KG1 (cell line): ENCODE data around the gene SLC27A3.

Source experiments
- DNase-seq: peaks from one replicate; lab custom pipeline; 2025; lab: John Stamatoyannopoulos, UW

Gene SLC27A3

DNA sequence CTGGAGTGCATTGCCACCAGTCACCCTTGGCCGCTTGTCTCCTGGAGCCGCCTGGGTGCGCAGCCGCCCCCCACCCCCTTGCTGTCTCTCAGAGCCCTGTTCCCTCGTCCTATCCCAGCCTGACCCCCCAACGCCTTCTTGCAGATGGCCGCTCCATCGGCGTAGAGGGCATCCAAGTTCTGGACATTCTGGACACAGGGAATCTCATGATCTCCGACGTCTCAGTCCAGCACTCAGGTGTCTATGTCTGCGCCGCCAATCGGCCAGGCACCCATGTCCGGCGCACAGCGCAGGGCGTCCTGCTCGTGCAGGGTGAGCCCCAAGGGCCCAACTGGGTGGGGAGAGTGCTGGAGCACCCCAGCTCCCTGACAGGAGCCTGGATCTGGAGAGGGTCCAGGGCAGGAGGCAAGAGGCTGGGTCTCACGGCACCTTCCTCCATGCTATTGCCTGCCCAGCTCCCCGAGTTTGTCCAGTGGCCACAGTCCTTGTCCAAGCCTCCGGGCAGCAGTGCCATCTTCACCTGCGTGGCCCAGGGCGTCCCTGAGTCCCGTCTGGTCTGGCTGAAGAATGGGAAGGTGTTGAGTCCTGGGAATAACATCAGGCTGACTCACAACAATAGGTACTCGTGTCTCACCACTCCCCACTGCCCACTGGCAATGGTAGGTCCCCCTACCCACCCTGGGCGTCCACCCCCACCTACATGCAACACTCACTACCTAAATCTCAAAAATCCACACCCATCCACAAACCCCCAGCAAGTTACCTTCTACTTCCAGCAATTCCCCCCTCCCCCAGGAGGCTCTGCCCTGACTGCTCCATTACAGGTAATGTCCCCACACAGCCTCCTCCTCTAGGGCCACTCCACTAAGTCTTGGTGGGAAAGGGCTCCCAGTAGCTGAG lies 24.6 kb downstream of the SLC27A3 start:
- DNase-seq = no peak

DNA sequence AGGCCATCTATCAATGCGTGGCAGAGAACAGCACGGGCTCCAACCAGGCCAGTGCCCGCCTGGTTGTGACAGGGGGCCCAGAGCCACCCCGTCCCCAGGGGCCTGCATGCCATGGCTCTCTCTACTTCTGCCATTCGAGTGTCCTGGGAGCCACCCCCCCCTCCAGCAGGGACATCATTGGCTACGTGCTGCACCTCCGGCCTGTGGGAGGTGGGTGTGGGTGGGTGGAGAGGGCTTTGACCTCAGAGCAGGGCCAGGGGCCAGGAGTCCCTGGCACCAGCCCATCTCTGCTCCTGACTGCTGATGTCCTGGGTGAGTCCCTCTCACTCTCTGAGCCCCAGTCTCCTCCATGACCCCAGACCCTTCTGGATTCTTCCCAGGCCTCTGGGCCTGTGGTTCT lies 25.3 kb downstream of the SLC27A3 start:
- no peak for DNase-seq

DNA sequence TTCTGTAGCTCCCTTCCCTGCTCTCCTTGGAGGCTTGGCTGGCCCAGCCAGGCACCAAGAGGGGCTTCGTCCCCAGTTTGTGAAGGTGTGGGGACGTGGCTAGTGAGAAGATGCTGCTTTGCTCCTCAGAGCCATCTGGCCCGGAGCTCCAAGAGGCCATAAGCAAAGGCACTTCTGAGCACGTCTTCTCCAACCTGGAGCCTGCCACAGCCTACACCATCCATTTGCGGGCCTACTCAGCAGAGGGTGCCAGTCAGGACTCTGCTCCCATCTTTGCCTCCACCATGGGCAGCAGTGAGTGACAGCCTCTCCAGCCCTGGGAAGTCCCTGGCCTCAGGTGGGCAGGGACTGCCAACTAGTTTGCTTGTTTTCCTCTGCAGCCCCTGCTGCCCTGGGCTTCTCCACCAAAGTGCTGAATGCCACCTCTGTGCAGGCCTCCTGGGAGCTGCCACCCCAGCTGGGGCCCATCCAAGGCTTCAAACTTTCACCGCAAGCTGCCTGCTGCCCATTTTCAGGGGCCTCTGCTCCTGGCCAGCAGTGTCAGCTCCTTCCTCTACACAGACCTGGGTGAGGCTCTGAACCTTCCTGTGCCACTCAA lies 25.9 kb downstream of the SLC27A3 start:
- DNase-seq = no peak

DNA sequence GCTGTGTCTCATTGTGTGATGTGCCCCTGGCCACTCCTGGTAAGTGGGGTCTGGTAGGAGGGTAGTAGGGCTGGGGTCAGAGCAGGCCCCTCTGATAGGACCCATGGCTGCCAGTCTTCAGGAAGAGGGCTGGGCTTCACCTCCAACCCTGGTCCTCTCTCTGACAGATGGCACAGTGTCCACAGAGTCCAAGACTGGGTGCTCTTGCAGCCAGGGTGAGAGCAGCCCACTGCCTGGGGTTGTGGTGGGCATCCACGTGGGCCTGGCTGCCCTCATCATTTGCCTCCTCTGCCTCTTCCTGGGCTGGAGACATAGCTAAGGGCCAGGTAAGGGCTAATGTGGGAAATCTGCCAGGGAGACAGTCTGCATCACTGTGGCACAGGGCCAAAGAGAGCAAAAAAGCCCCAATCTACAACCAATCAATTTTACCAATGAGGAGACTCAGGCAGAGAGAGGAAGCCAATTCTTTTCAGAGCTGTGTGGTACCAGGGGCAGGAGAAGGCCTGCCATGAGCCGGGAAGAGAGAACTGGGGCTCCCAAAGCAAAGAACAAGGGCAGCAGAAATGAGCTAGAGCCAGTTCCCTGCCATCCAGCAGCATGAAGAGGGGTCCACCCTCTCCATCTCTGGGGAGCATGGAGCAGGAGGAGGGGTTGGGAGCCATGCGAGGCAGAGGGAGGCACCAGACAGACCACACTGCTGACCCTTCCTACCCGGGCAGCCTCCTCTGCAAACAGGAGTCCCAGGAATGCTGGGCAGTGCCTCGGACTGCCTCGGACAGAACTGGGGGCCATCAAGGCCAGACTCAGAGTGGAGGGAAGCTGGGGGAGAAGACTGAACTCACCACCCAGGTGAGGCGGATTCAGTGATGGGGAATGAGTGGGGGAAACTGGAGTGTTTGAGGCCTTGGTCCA lies 26.8 kb downstream of the SLC27A3 start:
- DNase-seq = no peak

DNA sequence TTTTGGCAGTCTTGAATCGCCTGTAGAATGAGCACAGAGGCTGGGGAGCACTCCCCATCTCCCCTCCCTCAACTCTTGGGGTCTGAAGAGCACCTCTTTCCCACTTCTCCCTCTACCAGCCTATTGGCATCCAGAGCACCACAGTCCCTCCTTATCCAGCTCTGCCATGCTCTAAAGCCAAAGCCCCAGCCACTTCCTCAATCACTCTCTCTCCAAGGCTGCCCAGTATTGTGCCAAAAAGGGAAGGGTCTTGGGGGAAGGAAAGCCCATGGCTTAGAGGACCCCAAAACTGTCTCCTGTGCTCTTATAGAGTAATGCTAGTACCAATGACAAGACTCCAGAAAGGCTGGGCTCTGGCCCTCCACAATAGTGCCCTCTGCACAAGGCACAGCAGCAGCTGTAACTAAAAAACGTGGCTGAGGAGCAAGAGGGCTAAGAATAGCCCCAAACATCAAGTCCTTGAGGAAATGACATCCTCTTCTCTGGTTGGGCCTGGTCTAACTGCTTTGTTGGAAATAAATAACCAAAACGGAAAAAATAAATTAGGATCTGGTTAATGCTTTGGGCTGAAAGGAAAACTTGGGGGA lies 28.4 kb downstream of the SLC27A3 start:
- no peak for DNase-seq

DNA sequence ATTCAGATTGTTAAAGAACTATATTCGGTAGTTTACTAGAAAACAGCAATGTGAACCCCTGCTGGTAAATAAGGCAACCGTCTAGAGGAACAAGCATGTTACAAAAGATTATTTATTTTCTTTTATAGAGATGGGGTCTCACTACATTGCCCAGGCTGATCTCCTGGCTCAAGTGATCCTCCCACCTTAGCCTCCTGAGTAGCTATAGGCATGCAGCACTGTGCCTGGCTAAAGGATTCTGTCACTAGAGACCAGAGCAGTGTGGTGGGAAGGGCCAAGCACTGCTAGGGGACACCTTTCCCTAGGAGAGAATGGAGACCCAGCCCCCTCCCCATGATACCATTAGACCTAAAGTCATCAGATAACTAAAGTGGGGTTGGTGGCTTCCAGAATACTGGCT lies 28.9 kb downstream of the SLC27A3 start:
- DNase-seq = no peak

DNA sequence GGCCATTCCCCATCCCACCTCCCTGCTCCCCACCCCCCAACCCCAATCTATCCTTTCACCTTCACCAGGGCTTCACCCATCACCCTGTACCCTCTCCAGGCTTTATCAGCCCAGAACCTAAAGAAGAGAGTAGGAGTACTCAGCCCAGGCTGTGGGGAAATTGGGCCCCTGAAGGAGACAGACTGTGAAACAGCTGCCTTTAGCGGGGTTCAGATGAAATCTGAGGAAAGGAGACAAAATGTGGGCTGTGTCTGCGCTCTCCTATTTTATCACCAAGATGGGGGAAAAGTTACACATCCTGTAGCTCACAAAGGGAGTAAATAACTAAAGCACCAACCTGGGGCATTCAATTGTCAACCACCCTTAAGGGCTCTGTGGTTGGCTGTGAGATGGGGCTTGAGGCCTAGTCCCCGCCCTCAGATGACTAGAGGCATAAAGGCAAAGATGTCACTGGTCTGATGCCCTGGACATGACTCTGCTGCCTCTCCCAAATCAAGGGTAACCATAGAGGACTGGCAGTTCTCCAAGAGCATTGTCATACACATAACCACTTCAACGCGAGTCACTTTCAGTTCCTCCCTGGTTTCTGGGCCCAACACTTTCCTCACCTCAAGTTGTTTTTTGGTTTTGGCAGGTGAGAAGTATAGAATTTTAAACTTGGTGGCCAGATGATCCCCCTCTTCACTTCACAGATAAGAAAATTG lies 30.0 kb downstream of the SLC27A3 start:
- peak; percentile 41 for DNase-seq

DNA sequence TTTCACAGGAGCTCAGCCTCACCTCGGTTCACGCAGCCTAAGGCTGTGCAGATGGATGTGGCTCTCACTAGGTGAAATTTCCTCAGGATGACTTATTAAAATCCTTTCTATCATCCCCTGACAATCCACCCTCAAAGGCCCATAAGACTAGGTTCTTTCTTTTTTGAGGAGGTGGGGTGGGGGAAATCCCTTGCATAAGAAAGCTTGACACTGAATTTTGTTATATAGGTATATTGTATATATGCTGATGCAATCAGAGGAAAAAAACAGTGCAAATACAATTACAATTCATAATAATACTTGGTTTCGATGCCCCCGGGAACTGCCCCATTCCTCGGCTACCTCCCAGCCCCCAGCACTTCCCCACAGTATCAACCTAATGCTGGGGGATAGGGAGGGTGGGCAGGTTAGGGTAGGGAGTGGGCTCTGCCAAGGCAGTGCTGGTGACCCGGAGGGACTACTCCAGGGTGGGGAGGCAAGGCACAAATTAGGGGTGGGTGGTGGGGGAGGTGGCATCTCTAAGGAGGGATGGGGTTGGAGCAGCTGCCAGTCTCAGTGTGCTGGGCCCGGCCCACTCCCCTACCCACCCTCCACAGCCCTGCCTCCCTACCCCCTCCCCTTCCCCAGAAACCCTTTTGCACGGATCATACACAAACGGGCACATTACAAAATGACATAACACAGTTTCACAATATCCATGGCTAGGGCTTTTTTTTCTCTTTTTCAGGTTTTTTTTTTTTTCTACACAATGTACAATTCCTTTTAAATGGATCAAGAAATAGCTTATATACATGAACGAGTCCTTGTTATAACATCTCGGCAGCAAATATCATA lies 30.9 kb downstream of the SLC27A3 start:
- DNase-seq = no peak

DNA sequence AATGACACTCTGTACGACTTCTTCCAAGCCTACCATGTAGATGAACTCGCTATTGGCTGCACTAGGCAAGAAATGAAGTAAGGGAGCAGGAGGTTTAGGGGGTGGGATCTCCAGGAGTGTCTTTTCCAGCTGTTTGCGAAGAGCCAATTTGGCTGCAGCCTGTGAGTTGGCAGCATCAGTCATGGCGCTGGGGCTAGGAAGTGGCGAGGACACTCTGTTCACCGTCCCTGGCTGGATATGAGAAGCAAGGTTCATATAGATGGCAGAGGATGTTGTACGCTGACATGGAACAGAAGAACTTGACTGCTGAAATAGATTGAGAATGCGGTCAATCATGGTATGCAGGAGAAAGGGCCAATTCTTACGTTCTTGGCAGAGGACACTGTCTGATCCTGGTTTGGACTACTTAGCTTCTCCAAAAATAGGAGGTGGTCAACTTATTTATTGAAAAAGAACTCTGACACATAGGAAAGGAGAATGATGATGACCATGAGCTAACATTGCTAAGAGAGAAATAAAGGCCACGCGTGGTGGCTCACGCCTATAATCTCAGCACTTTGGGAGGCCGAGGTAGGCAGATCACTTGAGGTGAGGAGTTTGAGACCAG lies 41.2 kb downstream of the SLC27A3 start:
- no peak for DNase-seq

DNA sequence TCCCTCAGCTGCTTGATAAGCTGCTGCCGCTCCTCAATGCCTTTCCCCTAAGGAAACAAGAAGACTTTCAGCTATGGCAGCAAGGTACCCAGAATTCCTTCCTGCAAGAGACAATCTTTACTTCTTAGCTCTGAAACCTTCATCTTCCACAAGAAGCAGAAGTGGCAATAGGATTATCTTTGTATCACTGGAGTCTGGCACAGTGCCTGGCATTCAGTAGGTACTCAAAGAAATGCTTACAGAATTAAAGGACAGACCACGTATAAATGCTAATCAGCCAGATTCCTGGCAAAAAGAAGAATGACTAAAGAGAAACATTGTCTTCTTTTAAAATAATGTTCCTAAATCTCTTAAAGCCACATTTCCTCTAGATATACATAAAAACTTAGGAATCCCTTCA lies 43.7 kb downstream of the SLC27A3 start:
- DNase-seq = no peak

DNA sequence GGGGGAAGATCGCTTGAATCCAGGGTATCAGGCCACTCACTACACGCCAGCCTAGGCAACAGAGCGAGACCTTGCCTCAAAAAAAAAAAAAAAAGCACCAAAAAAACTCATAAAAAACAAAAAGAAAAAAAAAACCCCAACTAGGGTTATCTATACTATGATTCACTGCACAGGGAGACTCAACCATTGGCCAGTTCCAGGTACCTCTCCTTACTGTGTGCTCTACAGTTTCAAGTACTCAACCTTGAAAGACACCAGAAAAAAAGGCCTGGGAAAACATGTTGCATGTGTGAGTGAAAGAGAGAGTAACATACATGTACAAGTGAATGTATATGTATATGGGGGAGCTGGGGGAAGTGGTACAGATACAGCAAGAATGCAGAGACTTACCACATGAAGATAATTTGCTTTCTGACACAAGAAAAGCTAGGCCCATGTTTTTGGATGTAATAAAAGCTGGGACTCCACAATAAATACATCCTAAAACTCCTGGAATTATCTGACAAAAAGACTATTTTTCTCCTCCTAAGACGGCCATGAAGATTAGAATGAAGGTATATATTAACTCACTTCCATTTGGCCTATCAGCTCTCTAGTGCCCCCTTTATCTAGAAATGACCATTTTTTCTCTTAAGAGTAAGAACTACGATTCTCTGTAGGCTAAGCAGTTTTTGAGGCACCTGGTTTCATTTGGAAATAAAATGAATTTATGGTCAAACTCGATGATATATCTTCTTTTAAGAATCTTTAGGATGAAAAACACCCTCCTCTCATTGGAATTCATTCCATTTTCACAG lies 52.2 kb downstream of the SLC27A3 start:
- DNase-seq = no peak
